ENCODE data around the gene KIAA1191. TPM values are rescaled to one million over a fixed set of nuclear protein-coding genes. Genes with fewer than 3 reads are reported as not detected.

KIAA1191 gene
- total and polyA plus RNA-seq, 7 donors = 41.0 to 117 (median 104) TPM

GRCh38 chr5:176394096-176394495 is 32.5 kb upstream of the KIAA1191 start:
- H3K27ac ChIP-seq = no peak overlapping the region
- H3K9me3 ChIP-seq = no peaks in the 10 kb centered on the region
- H3K27me3 ChIP-seq = no peaks in the 10 kb centered on the region
- 95 to 96% methylated on average over 9 of the region's 9 CpGs for WGBS, 2 donors
- H3K36me3 ChIP-seq = peaks cover 5 to 70% (median 28%) of the 10 kb centered on the region in 4 donors
- no peak overlapping the region for H3K4me3 ChIP-seq
- no peak for DNase-seq
- peaks cover 0 to 19% (median 11%) of the 10 kb centered on the region in 4 donors for H3K4me1 ChIP-seq
- TF ChIP-seq POLR2A (IDR thresholded peaks at IDR 0.05) (no peak), POLR2AphosphoS5 (IDR thresholded peaks at IDR 0.05) (no peak), EP300 (IDR thresholded peaks at IDR 0.05) (no peak), CTCF (IDR thresholded peaks at IDR 0.05) (no peak)
- intact Hi-C loops (cut with DNase I) = no loop called here

- H3K4me1 ChIP-seq = peaks cover 0 to 24% (median 18%) of the 10 kb centered on the region in 4 donors
- no peak for TF ChIP-seq POLR2AphosphoS5 (IDR thresholded peaks at IDR 0.05)
- TF ChIP-seq CTCF (IDR thresholded peaks at IDR 0.05) = no peak
- no peak for TF ChIP-seq POLR2A (IDR thresholded peaks at IDR 0.05)
- TF ChIP-seq EP300 (IDR thresholded peaks at IDR 0.05) = no peak
- no peak overlapping the region for H3K27ac ChIP-seq
- WGBS, 2 donors = 86 to 90% methylated on average over 11 of the region's 11 CpGs
- no peaks in the 10 kb centered on the region for H3K9me3 ChIP-seq
- no peak overlapping the region for H3K4me3 ChIP-seq
- no peak for DNase-seq
- intact Hi-C loops (cut with DNase I) = no loop called here
- peaks cover 5 to 59% (median 27%) of the 10 kb centered on the region in 4 donors for H3K36me3 ChIP-seq
- no peaks in the 10 kb centered on the region for H3K27me3 ChIP-seq
Measured at GRCh38 chr5:176392526-176392925, 31.0 kb upstream of the KIAA1191 start.

- Histone ChIP-seq H3K9me3 (no peaks in the 10 kb centered on the region), H3K4me3 (no peak overlapping the region), H3K27me3 (no peaks in the 10 kb centered on the region), H3K4me1 (peaks cover 0 to 30% (median 23%) of the 10 kb centered on the region in 4 donors), H3K27ac (no peak overlapping the region), H3K36me3 (peaks cover 5 to 53% (median 27%) of the 10 kb centered on the region in 4 donors)
- 87 to 92% methylated on average over 4 of the region's 4 CpGs for whole genome bisulfite sequencing, 2 donors
- DNase-seq = no peak
- TF ChIP-seq EP300 (IDR thresholded peaks at IDR 0.05) (no peak), POLR2AphosphoS5 (IDR thresholded peaks at IDR 0.05) (no peak), CTCF (IDR thresholded peaks at IDR 0.05) (no peak), POLR2A (IDR thresholded peaks at IDR 0.05) (no peak)
- intact Hi-C loops (cut with DNase I) = no loop called here
Measured at GRCh38 chr5:176391999-176392398, 30.4 kb upstream of the KIAA1191 start.

- Histone ChIP-seq H3K27ac (no peak overlapping the region), H3K27me3 (no peaks in the 10 kb centered on the region), H3K36me3 (peaks cover 5 to 51% (median 27%) of the 10 kb centered on the region in 4 donors), H3K4me1 (peaks cover 0 to 35% (median 26%) of the 10 kb centered on the region in 4 donors), H3K9me3 (no peaks in the 10 kb centered on the region), H3K4me3 (no peak overlapping the region)
- 82 to 91% methylated on average over 4 of the region's 4 CpGs for WGBS, 2 donors
- TF ChIP-seq CTCF (IDR thresholded peaks at IDR 0.05) (no peak), POLR2A (IDR thresholded peaks at IDR 0.05) (no peak), POLR2AphosphoS5 (IDR thresholded peaks at IDR 0.05) (no peak), EP300 (IDR thresholded peaks at IDR 0.05) (no peak)
- no peak for DNase-seq
- intact Hi-C loops (cut with DNase I) = no loop called here
Measured at GRCh38 chr5:176391479-176391878, 29.9 kb upstream of the KIAA1191 start.
